Activated CD8-positive, alpha-beta memory T cell treated with anti-CD3 and anti-CD28 coated beads, Interleukin-2, amount 50 U/mL, for 1 hour (primary cell): ENCODE measurements around the gene SIPA1L3.

Experiments
- DNase-seq: peaks from one replicate; pipeline ENCODE4 v3.0.0-alpha.2; 2020; ENCODE audit errors: extremely low read depth

The SIPA1L3 gene

DNA sequence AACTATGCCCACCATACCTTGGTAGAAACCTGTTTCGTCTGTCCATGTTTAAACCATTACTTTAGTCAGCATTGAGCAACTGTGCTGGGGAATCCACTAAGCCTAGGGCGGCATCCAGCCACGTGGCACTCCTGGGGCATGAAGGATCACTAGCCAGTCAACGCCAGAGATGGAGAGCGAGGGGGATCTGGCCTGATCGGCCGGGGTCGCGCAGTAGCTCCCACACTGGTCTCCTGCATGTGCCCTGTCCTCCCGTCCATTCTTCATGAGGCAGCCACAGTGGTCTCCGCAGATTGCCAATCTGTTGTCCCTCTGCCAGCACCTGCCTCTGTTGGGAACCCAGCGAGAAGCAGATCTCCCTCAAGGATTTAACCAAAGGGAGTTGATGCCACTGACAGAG, 207.6 kb downstream of the SIPA1L3 start:
- no peak for DNase-seq

DNA sequence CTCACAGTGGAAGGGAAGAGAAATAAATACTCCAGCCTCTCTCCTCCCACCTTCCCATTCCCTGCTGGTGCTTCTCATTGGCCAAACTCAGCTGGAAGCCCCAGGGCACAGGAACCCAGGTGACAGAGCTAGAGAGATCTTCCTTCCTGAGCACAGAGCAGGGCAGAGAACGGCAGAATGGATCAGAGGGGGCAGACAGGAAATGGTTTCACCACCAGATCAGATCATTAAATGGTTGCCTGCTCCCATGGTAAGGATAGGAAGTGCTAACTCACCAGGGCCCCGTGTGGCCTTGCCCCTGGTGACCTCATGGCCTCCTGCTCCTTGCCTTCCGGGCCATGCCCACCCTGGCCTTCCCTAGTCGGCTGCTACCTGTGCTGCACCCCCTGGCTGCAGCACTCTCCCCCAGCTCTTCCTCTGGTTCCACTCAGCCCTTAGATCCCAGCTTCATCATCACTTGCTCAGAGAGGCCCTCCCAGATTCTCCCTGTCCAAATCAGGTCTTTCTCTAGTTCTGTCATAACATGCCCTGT, 208.3 kb downstream of the SIPA1L3 start:
- no peak for DNase-seq

DNA sequence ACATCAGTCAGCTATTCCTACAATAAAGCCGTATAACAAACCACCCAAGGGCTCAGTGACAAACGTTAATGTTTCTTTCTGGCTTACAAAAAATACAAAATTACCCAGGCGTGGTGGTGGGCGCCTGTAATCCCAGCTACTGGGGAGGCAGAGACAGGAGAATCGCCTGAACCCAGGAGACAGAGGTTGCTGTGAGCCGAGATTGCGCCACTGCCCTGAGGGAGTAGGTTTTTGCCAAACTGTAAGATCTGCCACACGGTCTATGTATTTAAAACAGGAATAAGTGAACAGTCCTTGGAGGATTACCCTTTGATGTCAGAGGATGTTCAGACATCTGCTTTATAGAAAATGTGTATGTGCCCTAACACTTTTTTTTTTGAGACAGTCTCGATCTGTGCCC, 211.2 kb downstream of the SIPA1L3 start:
- DNase-seq, result no peak

DNA sequence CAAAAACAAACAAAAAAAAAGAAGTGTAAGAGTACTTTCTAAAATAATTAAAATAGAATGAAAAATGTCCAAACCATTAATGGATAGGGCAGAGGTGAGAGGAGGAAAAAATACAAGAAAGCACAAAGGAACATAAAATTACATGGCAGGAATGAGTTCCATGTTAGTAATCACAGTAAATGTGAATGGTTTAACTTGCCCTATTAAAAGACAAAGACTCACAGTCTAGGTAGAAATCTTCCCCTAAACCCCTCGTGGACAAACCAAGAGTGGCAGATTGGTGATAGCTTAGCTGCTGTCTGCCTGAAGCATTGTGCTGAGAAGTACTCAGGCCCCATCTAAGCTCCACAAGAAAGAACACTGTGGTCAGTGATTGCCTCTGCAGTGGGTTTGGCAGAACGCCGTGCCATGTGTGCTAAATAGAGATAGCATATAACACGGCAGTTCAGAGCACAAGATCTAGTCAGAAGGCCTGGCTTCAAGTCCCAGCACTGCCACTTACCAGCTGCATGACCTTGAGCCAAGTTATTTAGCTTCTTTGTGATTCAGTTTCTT, 213.5 kb downstream of the SIPA1L3 start:
- DNase-seq, result no peak

DNA sequence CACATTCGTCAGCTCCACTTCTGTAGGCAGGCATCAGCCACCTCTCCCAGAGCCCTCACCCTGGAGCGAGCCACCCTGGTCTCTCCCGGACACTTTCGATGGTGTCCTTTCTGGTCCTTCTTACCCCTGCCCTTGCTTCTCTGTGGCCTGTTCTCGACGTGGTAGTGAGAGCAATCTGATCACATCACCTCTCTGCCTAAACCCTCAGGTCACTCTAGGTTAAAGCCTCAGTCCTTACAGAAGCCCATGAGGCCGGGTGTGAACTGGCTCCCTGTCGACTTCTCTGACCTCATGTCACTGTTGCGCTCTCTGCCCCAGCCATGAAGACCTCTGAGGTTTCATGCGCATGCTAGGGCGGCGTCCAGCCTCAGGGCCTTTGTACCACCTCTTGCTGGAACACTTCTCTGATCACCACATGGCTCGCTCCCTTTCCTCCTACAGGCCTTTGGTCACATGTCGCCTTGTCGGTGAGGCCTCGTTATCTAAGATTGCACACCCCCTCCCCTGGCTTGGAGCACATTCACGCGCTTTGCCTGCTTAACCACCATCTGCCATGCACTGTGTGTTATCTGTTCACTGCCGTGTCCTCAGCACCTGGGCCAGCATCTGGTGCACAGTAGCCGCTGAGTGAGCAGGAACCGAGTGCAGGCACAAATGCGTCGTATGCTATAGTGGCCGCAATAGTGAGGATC, 215.5 kb downstream of the SIPA1L3 start:
- DNase-seq, result no peak

DNA sequence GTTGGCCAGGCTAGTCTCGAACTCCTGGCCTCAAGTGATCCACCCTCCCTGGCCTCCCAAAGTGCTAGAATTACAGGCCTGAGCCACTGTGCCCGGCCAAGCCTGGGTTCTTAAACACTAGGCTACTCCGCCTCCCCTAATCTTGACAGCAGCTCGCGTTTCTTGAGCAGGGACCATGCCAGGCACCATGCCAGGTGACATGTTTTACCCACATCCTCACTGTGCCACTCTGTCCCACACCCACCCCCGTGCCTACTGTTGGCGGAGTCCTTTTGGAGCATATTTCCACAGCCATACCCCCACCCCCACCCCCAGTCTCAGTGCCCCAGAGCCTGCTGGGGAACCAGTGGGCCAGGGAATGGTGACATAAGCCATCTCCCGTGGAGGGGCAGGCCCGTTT, 218.2 kb downstream of the SIPA1L3 start:
- no peak for DNase-seq

DNA sequence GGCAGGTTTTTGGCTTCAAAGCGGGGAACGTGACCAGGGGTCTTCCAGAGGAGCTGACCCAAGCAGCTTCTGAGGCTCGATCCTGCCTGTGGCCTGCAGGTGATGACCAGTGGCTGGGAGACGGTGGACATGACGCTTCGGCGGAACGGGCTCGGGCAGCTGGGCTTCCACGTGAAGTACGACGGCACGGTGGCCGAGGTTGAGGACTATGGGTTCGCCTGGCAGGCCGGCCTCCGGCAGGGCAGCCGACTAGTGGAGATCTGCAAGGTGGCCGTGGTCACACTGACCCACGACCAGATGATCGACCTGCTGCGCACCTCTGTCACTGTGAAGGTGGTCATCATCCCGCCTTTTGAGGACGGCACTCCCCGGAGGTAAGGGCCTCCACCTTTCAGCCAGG, 223.4 kb downstream of the SIPA1L3 start:
- no peak for DNase-seq

DNA sequence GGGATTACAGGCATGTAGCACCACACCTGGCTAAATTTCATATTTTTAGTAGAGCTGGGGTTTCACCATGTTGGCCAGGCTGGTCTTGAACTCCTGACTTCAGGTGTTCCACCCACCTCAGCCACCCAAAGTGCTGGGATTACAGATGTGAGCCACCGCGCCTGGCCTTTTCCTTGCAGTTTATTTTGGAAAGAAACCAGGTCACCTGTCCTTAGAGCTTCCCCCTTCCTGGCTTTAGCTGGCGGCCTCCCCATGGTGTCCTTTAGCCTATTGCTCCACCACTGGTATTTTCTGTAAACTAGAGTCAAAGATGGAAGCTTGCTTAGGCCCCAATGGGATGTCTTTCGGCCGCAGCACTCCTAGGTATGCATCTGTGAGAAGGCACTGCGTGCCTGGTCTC, 225.8 kb downstream of the SIPA1L3 start:
- DNase-seq, result no peak

DNA sequence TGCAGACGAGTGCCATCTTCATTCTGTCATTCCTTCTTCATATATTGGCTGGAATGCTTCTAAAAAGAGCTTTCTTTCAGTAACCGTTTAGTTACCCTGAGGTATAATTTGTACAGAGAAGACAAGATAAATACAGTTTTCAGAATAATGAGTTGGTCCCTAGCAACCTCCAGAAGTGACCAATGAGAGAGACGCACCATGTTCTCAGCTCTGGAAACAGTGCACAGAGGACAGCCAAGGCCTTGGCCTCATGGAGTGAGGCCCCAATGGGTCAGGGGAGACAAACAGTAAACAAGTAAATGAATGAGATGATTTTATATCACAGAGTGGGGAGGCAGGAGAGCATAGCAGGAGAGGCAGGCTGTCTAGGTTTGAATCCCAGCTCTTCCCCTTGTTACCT, 226.3 kb downstream of the SIPA1L3 start:
- DNase-seq, result no peak

DNA sequence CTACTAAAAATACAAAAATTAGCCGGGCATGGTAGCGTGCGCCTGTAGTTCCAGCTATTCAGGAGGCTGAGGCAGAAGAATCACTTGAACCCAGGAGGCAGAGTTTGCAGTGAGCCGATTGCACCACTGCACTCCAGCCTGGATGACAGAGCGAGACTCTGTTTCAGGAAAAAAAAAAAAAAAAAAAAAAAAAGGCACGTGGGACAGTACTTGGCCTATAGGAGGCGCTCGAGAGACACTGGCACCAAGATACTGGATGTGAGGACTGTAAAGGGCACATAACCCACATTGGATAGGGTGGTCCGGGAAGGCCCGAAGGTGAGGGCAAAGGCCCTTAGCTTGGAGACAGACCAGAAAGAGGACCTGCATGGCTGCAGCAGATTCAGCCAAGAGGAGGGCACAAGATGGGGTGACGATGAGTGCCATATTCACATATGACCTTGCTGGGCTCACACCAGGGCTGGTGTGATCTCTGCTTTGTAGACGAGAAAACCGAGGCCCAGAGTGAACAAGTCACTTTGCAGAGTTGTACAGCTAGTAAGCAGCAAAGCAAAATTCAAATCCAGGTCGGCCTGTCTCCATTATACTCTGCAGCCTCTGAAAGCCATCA, 227.6 kb downstream of the SIPA1L3 start:
- no peak for DNase-seq

DNA sequence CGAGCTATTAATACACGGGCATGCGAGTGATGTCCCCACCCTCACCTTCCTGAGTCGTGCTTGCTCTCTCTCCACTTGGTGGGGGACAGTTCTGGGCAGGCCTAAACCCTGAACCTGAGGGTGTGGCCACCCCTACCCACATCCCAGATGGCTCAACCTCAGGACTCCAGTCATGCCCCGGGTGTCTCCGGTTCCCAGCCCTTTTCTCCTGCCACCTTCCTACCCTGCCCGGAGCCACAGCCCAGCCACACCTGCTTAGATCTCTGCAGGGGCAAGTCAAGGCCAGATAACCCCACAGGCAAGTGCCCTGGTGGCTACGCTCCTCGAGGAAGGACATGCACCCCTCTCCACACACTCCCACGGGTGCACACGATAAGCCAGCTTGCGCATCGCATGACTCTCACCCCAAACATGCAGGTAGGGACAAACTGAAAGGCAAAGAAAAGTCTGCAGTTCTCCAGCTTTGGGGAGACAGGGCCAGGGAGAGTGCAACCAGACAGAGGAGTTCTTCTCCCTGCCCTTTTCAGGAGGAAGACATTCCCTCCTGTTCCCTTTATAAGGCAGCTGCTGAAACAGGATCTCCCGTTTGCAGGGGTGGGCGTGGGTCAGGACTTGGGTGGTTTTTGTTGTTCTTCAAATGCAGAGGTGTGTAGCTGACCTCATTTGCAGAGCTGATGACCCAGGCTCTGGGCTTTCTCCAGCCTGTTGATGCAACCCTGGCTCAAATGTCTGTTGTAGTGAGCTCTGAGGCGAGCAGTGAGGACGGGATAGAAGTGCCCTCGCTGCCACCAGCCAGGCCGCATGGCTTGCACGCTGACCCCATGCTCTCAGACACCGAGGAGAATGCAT, 228.4 kb downstream of the SIPA1L3 start:
- no peak for DNase-seq

DNA sequence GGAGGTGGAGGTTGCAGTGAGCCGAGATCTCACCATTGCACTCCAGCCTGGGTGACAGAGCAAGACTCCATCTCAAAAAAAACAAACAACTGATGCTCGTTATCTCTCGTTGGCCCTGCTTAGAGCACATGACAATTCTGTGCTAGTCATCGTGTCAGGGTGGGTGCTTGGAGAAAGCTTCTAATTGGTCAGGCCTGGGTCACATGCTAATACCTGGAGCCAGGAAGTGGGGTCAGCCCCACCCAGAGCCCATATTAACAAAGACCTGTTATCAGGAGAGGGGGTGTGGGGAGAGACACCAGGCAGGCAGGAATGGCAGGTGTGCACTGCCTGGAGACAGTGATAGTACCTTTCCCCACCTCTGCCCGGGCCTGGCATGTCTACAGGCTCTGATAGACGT, 232.1 kb downstream of the SIPA1L3 start:
- DNase-seq, result no peak

DNA sequence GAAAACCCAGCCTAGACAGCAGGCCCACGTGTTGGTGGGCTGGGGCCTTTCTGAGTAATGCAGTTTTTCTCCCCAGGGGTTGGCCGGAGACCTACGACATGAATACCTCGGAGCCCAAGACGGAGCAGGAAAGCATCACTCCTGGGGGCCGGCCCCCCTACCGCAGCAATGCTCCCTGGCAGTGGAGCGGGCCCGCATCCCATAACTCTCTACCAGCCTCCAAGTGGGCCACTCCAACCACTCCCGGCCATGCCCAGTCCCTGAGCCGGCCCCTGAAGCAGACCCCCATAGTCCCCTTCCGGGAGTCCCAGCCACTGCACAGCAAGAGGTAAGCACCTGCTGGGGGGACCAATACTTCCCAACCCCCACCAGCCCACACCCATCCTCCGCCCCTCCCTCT, 234.1 kb downstream of the SIPA1L3 start:
- no peak for DNase-seq

DNA sequence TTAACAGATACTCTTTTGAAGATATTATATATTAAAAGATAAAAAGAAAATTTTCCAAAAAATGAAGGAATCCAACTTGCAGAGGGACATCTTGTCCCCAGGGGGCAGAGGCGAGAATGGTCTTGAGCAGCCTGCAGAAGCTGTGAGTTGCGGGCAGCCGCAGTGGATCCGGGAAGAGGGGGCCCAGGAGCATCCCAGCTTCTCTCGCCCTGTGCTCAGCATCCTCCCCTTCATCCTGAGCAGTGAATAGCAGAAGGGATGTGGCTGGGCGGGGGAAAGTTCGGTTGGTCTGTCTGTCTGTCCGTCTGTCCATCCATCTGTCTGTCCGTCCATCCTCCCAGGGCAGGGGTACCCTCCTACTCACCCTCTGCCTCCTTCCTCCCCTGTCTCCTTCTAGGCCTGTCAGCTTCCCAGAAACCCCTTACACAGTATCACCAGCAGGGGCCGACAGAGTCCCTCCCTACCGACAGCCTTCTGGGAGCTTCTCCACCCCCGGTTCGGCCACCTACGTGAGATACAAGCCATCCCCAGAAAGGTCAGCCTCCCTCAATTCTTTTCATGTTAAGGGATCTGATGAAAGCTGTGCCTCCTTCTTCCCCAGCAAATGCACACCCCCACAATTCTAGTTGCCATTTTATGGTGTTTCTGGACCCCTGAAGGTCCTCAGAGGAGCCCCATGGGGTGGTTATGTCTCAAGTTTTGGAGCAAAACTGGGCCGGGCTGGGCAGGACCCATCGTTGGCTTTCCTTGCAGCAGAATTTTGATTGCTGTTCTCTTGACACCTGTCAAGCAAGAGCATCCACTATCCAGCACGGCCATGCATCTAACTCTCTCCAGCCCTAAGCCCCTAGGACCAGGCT, 235.4 kb downstream of the SIPA1L3 start:
- DNase-seq, result no peak

DNA sequence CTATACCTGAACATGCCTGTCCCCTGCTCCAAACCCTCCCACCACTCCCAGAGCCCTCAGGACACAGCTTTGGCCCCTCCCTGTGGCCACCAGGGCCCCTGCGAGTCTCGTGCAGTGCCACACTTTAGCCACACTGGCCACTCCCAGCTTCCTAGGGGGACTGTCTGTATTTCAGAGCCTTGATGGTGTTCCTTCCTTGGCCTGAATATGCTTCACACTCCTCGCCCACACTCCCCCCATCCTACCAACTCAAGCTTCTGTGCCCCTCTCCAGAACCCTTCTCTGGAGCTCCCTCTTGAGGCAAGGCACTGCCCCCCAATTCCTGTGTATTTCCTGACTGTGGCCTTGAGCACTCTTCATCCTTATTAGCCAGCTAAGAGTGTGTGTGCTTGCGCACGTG, 236.8 kb downstream of the SIPA1L3 start:
- DNase-seq, result no peak

DNA sequence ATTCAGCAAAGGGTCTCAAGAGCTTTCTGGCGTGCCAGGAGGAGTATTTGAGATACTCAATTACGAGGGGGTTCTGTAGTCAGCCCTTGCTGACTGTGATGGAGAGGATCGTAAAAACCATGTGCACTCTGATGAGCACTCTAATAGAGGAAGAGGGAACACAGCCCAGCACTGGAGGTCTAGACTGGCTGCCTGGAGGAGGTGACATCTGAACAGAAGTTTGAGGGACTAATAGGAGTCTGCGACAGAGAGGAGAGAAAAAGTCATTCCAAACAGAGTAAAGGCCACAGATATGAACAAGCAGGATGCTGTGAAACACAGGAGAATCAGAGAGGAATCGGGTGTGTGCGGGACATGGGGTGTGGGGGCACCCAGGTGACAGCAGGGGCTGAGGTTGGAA, 237.7 kb downstream of the SIPA1L3 start:
- DNase-seq, result no peak

DNA sequence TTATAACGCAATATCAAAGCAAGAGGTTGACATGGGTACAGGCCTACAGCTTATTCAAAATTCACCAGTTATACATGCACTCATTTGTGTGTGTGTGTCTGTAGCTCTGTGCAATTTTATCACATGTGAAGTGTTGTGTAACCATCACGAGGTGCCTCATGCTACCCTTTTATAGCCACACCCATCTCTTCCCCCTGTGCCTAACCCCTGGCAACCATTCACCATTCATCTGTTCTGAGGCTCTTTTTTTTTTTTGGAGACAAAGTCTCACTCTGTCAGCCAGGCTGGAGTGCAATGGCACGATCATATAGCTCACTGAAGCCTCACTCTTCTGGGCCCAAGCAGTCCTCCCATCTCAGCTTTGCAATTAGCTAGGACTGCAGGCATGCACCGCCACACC, 238.6 kb downstream of the SIPA1L3 start:
- no peak for DNase-seq

DNA sequence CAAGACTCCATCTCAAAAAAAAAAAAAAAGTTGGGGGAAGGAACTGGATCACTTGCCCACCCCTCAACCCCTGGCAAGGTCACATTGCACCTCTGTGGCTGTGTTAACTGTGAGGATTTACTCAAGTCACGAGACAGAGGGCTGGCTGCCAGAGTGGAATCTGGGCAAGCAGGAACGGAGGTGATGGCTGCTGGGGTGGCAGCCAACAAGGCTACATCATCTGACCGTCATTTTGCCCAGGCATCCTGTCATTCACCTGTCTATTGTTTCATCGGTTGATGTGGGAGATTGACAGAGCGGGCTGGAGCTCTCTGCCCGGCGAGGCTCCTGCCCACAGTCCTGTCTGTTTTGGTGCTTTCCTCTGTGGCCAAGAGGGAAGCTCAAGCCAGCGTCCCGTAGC, 241.3 kb downstream of the SIPA1L3 start:
- DNase-seq, result no peak

DNA sequence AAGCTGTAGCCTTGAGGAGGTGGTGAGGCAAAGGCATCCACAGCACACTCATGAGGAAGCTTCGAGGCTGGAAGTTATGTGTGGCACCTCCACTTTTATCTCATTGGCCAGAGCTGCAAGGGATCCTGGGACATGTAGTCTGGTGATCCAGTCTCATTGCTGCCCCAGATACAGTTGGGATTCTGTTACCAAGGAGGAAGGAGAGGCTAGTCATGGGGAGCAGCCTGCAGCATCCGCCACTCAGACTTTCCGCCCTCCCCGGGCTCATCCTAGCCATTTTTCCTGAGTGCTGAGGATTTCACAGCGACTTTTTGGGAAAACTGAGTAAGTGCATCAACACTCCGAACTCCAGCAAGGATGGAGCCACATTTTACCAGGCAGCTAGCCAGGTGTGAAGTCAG, 242.7 kb downstream of the SIPA1L3 start:
- DNase-seq, result no peak

DNA sequence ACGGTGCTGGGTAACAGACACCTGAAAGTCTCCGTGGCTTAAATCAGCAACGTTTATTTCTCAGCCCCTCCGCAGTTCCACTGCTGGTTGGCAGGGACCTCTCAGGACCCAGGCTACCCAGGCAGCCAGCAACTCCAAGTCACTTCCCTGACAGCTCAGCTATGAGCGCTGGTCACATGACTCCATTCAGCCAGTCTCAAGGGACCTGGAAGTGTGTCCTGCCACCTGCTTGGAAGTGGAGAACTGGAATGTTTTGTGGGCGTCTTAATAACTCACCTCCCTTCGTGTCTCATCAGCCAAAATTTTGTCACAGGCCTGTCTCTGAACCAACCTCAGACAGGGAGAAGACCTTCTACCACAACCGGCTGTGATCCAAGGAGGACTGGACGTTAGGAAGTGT, 244.2 kb downstream of the SIPA1L3 start:
- no peak for DNase-seq
